Measurements from ENCODE around the gene INPP4A.

Gene INPP4A

DNA sequence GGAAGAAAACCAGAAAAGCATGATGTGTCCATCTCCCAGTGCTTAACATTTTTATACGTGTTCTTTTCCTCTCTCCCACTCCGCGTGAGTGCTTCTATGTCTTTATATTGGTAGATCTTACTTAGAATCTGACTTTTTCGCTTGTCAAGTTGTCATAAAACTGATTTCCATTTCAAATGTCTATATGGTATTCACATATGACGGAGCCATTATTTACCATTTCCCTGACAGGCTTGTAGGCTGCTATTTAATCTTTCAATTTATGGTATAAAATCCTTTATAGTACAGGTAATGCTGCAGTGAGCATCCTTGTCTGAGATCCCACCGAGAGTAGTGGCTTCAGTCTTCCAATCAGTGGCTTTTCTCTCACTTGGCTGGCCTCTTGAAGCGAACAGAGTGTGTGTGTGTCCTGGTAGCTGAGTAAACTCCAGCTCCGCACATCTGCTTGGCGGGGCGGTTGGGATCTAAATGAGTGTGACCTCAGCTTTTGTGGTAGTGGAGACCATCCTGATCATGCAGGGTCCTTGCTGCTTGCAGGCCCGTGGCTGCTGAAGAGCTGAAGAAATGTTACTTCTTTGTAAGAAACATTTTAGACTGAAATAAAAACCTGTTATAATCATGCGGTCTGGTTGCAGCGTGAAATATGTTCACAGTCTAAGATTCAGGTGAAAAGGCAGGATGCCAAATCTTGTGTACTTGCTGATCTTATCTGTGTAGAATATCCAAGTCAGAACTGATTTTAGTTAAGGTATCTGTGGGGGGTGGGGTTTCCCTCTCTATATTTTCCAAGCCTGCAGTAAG is 40.2 kb downstream of the INPP4A start:
- no peak overlapping the region for H3K23ac ChIP-seq (ENCODE audit: low read depth, low read length, poor library complexity)
- H4K8ac ChIP-seq (ENCODE audit: low read depth, low read length), result no peak overlapping the region
- H2BK120ac ChIP-seq (ENCODE audit: low read depth, low read length), result no peak overlapping the region
- H3K9me3 ChIP-seq (replicated peaks in 1 of 2; ENCODE audit: control insufficient read depth in 2 of 2, insufficient read depth in 1 of 2, low read depth in 1 of 2, low read length in 2 of 2), result no peaks in the 10 kb centered on the region
- DNase-seq (ENCODE audit: low spot score), result no peak
- H3K4ac ChIP-seq (ENCODE audit: low read length), result no peak overlapping the region
- H3K9ac ChIP-seq (ENCODE audit: low read depth, low read length, poor library complexity), result no peak overlapping the region
- no peak overlapping the region for H2AFZ ChIP-seq (ENCODE audit: low read length)
- H3K27me3 ChIP-seq (ENCODE audit: control insufficient read depth in 3 of 3, insufficient read depth in 3 of 3, low read depth in 1 of 3, low read length in 3 of 3), result no peaks in the 10 kb centered on the region
- peaks cover 0 to 1% of the 10 kb centered on the region in 2 donors for H3K4me1 ChIP-seq (ENCODE audit: control insufficient read depth in 2 of 2, insufficient read depth in 1 of 2, low read depth in 1 of 2, low read length in 2 of 2)
- H3K4me2 ChIP-seq (ENCODE audit: insufficient read depth, low read length, poor library complexity, severe bottlenecking), result no peak overlapping the region
- H3K27ac ChIP-seq (replicated peaks; ENCODE audit: low read length), result no peak overlapping the region
- H2AK5ac ChIP-seq (ENCODE audit: low read depth, low read length), result no peak overlapping the region
- H3K36me3 ChIP-seq (replicated peaks in 1 of 2; ENCODE audit: control insufficient read depth in 2 of 2, insufficient read depth in 2 of 2, low read length in 2 of 2), result no peaks in the 10 kb centered on the region
- no peak overlapping the region for H2BK12ac ChIP-seq (ENCODE audit: low read length)
- no CpG with 5 or more reads among the region's 13 CpGs for WGBS, 2 donors (ENCODE audit: extremely low coverage in 2 of 2, insufficient read length in 2 of 2, insufficient replicate concordance in 1 of 2)
- no peak overlapping the region for H2BK5ac ChIP-seq (ENCODE audit: low read length)
- no peak overlapping the region for H4K91ac ChIP-seq (ENCODE audit: low read depth, low read length, poor library complexity)
- H3K4me3 ChIP-seq (ENCODE audit: low read length in 2 of 2), result no peak overlapping the region
- H3K79me1 ChIP-seq (ENCODE audit: low read depth, low read length), result peaks cover 7% of the 10 kb centered on the region
- no peak overlapping the region for H3K18ac ChIP-seq (ENCODE audit: low read length)
- H2BK15ac ChIP-seq (ENCODE audit: low read length), result no peak overlapping the region
- H3K14ac ChIP-seq (ENCODE audit: low read length), result no peak overlapping the region

- Histone ChIP-seq H3K9me3 (replicated peaks in 1 of 2; ENCODE audit: control insufficient read depth in 2 of 2, insufficient read depth in 1 of 2, low read depth in 1 of 2, low read length in 2 of 2) (no peaks in the 10 kb centered on the region), H3K4me1 (ENCODE audit: control insufficient read depth in 2 of 2, insufficient read depth in 1 of 2, low read depth in 1 of 2, low read length in 2 of 2) (no peaks in the 10 kb centered on the region), H3K4me3 (ENCODE audit: low read length in 2 of 2) (no peak overlapping the region), H3K18ac (ENCODE audit: low read length) (no peak overlapping the region), H3K23ac (ENCODE audit: low read depth, low read length, poor library complexity) (no peak overlapping the region), H3K4me2 (ENCODE audit: insufficient read depth, low read length, poor library complexity, severe bottlenecking) (no peak overlapping the region), H3K36me3 (replicated peaks in 1 of 2; ENCODE audit: control insufficient read depth in 2 of 2, insufficient read depth in 2 of 2, low read length in 2 of 2) (peaks cover 0 to 1% of the 10 kb centered on the region in 2 donors), H4K91ac (ENCODE audit: low read depth, low read length, poor library complexity) (no peak overlapping the region), H3K79me1 (ENCODE audit: low read depth, low read length) (peaks cover 8% of the 10 kb centered on the region), H2BK12ac (ENCODE audit: low read length) (no peak overlapping the region), H2BK15ac (ENCODE audit: low read length) (no peak overlapping the region), H3K27me3 (ENCODE audit: control insufficient read depth in 3 of 3, insufficient read depth in 3 of 3, low read depth in 1 of 3, low read length in 3 of 3) (no peaks in the 10 kb centered on the region), H3K4ac (ENCODE audit: low read length) (no peak overlapping the region), H2BK120ac (ENCODE audit: low read depth, low read length) (no peak overlapping the region), H4K8ac (ENCODE audit: low read depth, low read length) (no peak overlapping the region), H3K9ac (ENCODE audit: low read depth, low read length, poor library complexity) (no peak overlapping the region), H2AFZ (ENCODE audit: low read length) (no peak overlapping the region), H2BK5ac (ENCODE audit: low read length) (no peak overlapping the region), H3K27ac (replicated peaks; ENCODE audit: low read length) (no peak overlapping the region), H3K14ac (ENCODE audit: low read length) (no peak overlapping the region), H2AK5ac (ENCODE audit: low read depth, low read length) (no peak overlapping the region)
- no CpG with 5 or more reads among the region's 4 CpGs for WGBS, 2 donors (ENCODE audit: extremely low coverage in 2 of 2, insufficient read length in 2 of 2, insufficient replicate concordance in 1 of 2)
- no peak for DNase-seq (ENCODE audit: low spot score)
These were observed 40.7 kb downstream of the INPP4A start for GRCh38 chr2:98485453-98485755.

DNA sequence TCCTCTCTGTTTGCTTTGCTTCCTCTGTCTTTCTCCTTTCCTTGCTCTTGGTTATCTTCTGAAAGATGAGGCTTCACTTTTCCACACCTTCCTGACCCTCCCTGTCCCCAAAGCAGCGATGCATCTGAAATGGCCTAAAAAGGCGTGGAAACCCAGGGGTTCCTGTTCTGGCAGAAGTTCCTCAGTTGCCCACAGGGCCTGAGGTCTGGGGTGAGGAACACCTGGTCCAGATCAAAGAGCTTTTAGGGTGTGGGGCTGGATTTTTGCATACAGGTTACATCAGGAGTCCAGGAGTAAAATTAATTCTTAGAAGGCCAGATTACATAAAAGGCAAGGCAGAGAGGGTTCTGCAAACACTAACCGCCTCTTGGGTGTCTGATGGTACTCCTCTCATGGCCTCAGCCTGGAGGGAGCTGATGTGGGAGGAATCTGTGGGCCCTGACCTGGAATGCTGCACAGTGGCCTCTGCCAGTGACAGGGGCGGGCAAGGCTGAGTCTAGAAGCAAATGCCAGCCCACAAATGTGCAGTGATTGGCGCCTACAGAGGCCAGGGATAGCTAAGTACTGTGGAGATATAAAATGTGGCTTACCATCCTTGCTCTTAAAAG is 41.8 kb downstream of the INPP4A start:
- H3K4me2 ChIP-seq (ENCODE audit: insufficient read depth, low read length, poor library complexity, severe bottlenecking), result no peak overlapping the region
- H2AK5ac ChIP-seq (ENCODE audit: low read depth, low read length), result no peak overlapping the region
- H2BK5ac ChIP-seq (ENCODE audit: low read length), result no peak overlapping the region
- H3K4me3 ChIP-seq (ENCODE audit: low read length in 2 of 2), result no peak overlapping the region
- H4K8ac ChIP-seq (ENCODE audit: low read depth, low read length), result no peak overlapping the region
- H3K23ac ChIP-seq (ENCODE audit: low read depth, low read length, poor library complexity), result no peak overlapping the region
- no peaks in the 10 kb centered on the region for H3K4me1 ChIP-seq (ENCODE audit: control insufficient read depth in 2 of 2, insufficient read depth in 1 of 2, low read depth in 1 of 2, low read length in 2 of 2)
- H3K18ac ChIP-seq (ENCODE audit: low read length), result no peak overlapping the region
- no peaks in the 10 kb centered on the region for H3K9me3 ChIP-seq (replicated peaks in 1 of 2; ENCODE audit: control insufficient read depth in 2 of 2, insufficient read depth in 1 of 2, low read depth in 1 of 2, low read length in 2 of 2)
- no peak for DNase-seq (ENCODE audit: low spot score)
- H4K91ac ChIP-seq (ENCODE audit: low read depth, low read length, poor library complexity), result no peak overlapping the region
- no peak overlapping the region for H3K14ac ChIP-seq (ENCODE audit: low read length)
- no peak overlapping the region for H3K27ac ChIP-seq (replicated peaks; ENCODE audit: low read length)
- no peak overlapping the region for H3K9ac ChIP-seq (ENCODE audit: low read depth, low read length, poor library complexity)
- no peak overlapping the region for H2BK15ac ChIP-seq (ENCODE audit: low read length)
- WGBS, 2 donors (ENCODE audit: extremely low coverage in 2 of 2, insufficient read length in 2 of 2, insufficient replicate concordance in 1 of 2), result no CpG with 5 or more reads among the region's 5 CpGs
- H3K4ac ChIP-seq (ENCODE audit: low read length), result no peak overlapping the region
- H2BK12ac ChIP-seq (ENCODE audit: low read length), result no peak overlapping the region
- no peak overlapping the region for H2BK120ac ChIP-seq (ENCODE audit: low read depth, low read length)
- H3K36me3 ChIP-seq (replicated peaks in 1 of 2; ENCODE audit: control insufficient read depth in 2 of 2, insufficient read depth in 2 of 2, low read length in 2 of 2), result peaks cover 0 to 3% of the 10 kb centered on the region in 2 donors
- no peak overlapping the region for H2AFZ ChIP-seq (ENCODE audit: low read length)
- peaks cover 6% of the 10 kb centered on the region for H3K79me1 ChIP-seq (ENCODE audit: low read depth, low read length)
- no peaks in the 10 kb centered on the region for H3K27me3 ChIP-seq (ENCODE audit: control insufficient read depth in 3 of 3, insufficient read depth in 3 of 3, low read depth in 1 of 3, low read length in 3 of 3)

GRCh38 chr2:98487101-98487805 is 42.6 kb downstream of the INPP4A start:
- Histone ChIP-seq H3K4me3 (ENCODE audit: low read length in 2 of 2) (no peak overlapping the region), H3K4me1 (ENCODE audit: control insufficient read depth in 2 of 2, insufficient read depth in 1 of 2, low read depth in 1 of 2, low read length in 2 of 2) (no peaks in the 10 kb centered on the region)
- WGBS, 2 donors (ENCODE audit: extremely low coverage in 2 of 2, insufficient read length in 2 of 2, insufficient replicate concordance in 1 of 2), result no CpG with 5 or more reads among the region's 2 CpGs

More at GRCh38 chr2:98487101-98487805, 42.6 kb downstream of the INPP4A start:
- no peak overlapping the region for H3K4me2 ChIP-seq (ENCODE audit: insufficient read depth, low read length, poor library complexity, severe bottlenecking)
- no peak overlapping the region for H3K9ac ChIP-seq (ENCODE audit: low read depth, low read length, poor library complexity)
- no peak overlapping the region for H2BK5ac ChIP-seq (ENCODE audit: low read length)
- H3K4ac ChIP-seq (ENCODE audit: low read length), result no peak overlapping the region
- no peak overlapping the region for H3K23ac ChIP-seq (ENCODE audit: low read depth, low read length, poor library complexity)
- DNase-seq (ENCODE audit: low spot score), result no peak
- H2BK120ac ChIP-seq (ENCODE audit: low read depth, low read length), result no peak overlapping the region
- H2BK12ac ChIP-seq (ENCODE audit: low read length), result no peak overlapping the region
- no peak overlapping the region for H3K18ac ChIP-seq (ENCODE audit: low read length)
- H2AFZ ChIP-seq (ENCODE audit: low read length), result no peak overlapping the region
- peaks cover 0 to 3% of the 10 kb centered on the region in 2 donors for H3K36me3 ChIP-seq (replicated peaks in 1 of 2; ENCODE audit: control insufficient read depth in 2 of 2, insufficient read depth in 2 of 2, low read length in 2 of 2)
- H3K14ac ChIP-seq (ENCODE audit: low read length), result no peak overlapping the region
- H4K8ac ChIP-seq (ENCODE audit: low read depth, low read length), result no peak overlapping the region
- peaks cover 4% of the 10 kb centered on the region for H3K79me1 ChIP-seq (ENCODE audit: low read depth, low read length)
- H3K27me3 ChIP-seq (ENCODE audit: control insufficient read depth in 3 of 3, insufficient read depth in 3 of 3, low read depth in 1 of 3, low read length in 3 of 3), result no peaks in the 10 kb centered on the region
- no peak overlapping the region for H2AK5ac ChIP-seq (ENCODE audit: low read depth, low read length)
- no peak overlapping the region for H3K27ac ChIP-seq (replicated peaks; ENCODE audit: low read length)
- no peaks in the 10 kb centered on the region for H3K9me3 ChIP-seq (replicated peaks in 1 of 2; ENCODE audit: control insufficient read depth in 2 of 2, insufficient read depth in 1 of 2, low read depth in 1 of 2, low read length in 2 of 2)
- H2BK15ac ChIP-seq (ENCODE audit: low read length), result no peak overlapping the region
- H4K91ac ChIP-seq (ENCODE audit: low read depth, low read length, poor library complexity), result no peak overlapping the region
